B cell (primary cell): ENCODE results near the gene YOD1.

Experiments used
- EZH2 ChIP-seq: IDR thresholded peaks from 2 replicates; pipeline ENCODE4 v1.6.1; 2012; ENCODE audit warnings: borderline replicate concordance, low read depth, mild to moderate bottlenecking, moderate library complexity, low read length; ENCODE audit not compliant: insufficient read depth, poor library complexity, severe bottlenecking
- TF ChIP-seq, protein P1 (sequence below): fragments of 200-600 bp; IDR thresholded peaks from one replicate; pipeline ENCODE4 v1.8.0; 2022; ENCODE audit warnings: antibody characterized with exemption, mild to moderate bottlenecking

DNA sequence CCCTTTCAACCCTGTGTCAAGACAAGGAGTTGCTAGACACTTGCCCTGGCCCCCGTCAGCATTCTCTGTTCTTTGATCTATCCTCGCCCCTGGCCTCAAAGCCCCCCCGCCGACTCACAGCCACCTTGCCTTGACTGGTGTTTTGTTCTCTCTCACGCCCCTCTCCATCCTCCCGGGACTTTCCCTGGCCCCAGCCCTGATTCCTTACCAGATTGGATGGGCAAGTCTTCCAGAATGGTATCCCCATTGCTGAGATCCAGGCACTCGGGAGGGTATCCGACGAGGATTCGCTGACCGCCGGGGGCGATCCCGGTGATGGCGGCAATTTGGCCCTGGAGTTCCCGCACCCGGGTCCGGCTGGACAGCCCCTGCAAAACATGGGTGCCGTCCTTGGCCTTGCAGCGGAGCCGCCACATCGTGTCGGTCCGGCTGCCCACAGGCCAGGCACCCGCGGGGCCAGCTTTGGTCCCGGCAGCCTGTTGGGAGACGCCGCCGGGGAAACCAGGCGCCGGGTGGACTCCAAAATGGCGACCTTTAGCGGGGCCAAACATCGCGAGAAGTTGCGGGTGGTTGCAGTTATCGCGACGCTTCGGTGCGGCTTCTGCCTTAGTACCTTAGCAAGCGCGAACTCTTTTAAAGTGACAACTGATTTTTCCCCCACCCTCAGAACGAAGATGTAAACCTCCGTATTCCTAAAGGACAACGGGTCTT lies 373 bp downstream of the YOD1 start:
- TF ChIP-seq, protein P1, sequence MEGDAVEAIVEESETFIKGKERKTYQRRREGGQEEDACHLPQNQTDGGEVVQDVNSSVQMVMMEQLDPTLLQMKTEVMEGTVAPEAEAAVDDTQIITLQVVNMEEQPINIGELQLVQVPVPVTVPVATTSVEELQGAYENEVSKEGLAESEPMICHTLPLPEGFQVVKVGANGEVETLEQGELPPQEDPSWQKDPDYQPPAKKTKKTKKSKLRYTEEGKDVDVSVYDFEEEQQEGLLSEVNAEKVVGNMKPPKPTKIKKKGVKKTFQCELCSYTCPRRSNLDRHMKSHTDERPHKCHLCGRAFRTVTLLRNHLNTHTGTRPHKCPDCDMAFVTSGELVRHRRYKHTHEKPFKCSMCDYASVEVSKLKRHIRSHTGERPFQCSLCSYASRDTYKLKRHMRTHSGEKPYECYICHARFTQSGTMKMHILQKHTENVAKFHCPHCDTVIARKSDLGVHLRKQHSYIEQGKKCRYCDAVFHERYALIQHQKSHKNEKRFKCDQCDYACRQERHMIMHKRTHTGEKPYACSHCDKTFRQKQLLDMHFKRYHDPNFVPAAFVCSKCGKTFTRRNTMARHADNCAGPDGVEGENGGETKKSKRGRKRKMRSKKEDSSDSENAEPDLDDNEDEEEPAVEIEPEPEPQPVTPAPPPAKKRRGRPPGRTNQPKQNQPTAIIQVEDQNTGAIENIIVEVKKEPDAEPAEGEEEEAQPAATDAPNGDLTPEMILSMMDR: no peak
- TF ChIP-seq EZH2: no peak
